CD4-positive, alpha-beta T cell treated with Interleukin-15 for 1 hour (primary cell): Measurements from ENCODE around the gene POTEC.
"Not testable (repeated sequence)": the region's sequence is repeated elsewhere in the genome, so short reads cannot be mapped to it uniquely, and the experiment has no call there.

Experiments used
- DNase-seq: peaks from one replicate; pipeline ENCODE4 v3.0.0-alpha.2; 2020

Gene POTEC

DNA sequence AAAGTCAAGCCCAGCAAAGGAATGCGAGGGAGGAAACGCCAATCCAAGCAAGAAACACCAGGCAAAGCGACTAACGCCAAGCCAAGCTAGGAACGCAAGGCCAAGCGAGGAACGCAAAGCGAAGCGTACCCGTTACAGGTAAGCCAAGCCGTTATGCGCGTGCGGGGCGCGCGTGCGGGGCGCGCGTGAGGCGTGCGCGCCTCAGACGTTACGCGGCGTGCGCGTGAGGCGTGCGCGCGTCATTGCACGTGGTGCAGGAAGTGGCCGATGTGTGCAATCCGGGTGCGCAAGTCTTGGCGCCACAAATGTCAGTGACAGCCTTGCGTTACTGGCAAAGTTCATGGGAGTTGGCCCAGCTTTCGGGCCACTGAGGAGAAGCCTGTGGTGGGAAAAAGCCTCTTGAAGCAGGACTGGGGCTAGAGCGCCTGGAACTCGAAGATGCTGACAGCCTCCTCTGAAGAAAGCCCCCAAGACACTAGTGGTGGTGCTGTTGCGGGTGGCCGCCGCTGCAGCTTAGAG is at the start of gene POTEC:
POTEC (minus strand) TSS at position 155 of the 519 bp plus-strand sequence. CDS start 454 bp downstream, outside the sequence.
- not testable (repeated sequence) for DNase-seq

DNA sequence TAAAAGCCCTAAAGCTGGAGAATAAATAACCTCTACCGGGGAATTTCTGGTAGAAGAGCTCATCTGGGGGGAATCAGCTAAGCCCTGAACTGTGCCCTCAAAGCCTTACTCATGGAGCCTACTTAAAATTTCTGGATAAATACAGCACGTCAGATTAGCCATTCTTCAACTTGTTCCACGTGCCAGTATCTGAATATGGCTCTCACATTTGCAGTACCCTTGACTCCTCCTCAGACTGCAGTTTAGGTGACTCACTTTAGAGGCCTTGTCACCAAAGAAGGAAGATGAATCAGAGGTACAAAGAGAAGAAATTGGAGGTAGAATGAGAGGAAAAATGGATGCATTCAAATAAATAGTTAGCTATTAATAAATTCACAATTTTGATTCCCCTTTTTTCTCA is 34.6 kb upstream of the POTEC start:
- no peak for DNase-seq

DNA sequence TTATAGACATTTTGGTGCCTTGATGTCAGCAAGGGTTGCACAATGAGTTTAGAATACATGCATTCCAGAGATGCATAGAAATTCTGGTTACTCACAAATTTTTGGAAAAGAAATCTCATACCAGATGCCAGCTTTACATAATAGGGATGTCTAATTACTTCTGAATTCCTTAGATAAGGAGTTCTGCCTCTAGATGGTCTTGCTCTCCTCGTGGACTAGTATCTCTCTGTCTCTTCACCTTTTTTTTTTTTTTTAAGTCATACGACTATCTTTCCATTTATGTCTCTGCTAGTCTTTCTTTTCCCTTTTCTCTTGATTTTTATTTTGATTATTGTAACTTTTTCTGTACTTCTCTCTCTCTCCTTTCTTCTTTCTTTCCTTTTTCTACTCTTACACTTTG is 16.1 kb upstream of the POTEC start:
- DNase-seq, result not testable (repeated sequence)

DNA sequence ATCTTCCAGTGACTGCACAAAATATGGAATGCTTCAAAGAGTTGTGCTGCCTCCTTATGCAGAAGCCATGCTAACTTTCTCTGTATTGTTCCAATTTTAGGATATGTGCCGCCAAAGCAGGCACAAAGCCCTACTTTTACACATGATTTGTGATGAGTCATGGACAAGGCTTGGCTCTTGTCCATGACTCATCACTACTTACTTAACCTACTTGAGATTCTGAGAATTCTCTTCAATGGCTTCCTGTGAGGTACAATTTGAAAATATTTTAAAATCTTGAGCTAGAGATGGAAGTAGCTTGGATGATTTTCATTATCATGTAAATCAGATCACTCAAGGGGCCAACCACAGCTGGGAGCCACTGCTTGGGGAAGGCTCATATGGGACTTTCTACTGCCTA is 11.7 kb downstream of the POTEC start:
- not testable (repeated sequence) for DNase-seq

DNA sequence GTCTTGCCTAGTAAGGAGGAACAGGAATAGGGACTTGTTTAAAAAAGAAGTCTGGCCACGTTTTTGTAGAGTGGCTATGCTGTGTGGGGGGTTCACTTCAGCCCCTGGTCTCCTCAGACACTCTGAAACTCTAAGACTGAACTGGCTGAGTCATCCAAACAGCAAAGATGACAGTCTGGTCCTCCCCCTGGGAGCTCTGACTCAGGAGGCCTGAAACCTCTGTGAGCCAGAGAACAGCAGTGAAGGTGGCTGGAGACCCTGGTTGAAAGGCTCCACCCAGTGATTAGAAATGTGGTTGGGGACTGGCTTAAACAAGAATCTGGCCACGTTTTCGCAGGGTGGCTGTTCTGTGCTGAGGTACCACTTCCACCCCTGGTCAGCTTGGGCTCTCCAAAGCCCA is 32.7 kb downstream of the POTEC start:
- DNase-seq, result not testable (repeated sequence)

DNA sequence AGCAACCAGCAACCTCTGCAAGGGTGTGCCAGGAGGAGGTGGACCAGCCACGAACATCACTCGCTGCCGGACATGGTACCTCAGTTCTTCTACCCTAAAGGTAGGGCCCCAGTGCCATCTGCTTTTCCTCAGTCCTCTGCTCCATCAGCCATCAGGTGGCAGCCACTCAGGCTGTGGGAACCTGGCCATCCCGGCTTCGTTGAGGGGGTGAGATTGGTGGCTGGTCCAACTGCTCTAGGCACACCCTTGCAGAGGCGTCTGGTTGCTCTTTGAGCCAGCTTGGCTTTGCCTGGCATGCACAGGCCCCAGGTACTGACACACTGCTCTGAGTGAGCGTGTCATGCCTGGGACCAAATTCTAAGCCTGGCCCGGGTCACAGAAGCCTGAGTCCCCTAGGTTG is 39.7 kb downstream of the POTEC start:
- DNase-seq, result not testable (repeated sequence)

DNA sequence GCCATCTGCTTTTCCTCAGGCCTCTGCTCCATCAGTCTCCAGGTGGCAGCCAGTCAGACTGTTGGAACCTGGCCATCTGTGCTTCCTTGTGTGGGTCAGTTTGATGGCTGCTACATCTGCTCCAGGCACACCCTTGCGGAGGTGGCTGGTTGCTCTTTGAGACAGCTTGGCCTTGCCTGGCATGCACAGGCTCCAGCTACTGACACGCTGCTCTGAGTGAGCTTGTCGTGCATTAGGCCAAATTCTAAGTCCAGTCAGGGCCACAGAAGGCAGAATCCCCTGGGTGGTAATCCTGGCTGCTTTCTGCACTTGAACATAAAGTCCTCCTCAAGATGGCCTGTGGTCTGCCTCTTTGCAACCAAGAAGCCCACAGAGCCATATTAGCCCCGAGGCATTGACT is 41.5 kb downstream of the POTEC start:
- DNase-seq, result not testable (repeated sequence)

DNA sequence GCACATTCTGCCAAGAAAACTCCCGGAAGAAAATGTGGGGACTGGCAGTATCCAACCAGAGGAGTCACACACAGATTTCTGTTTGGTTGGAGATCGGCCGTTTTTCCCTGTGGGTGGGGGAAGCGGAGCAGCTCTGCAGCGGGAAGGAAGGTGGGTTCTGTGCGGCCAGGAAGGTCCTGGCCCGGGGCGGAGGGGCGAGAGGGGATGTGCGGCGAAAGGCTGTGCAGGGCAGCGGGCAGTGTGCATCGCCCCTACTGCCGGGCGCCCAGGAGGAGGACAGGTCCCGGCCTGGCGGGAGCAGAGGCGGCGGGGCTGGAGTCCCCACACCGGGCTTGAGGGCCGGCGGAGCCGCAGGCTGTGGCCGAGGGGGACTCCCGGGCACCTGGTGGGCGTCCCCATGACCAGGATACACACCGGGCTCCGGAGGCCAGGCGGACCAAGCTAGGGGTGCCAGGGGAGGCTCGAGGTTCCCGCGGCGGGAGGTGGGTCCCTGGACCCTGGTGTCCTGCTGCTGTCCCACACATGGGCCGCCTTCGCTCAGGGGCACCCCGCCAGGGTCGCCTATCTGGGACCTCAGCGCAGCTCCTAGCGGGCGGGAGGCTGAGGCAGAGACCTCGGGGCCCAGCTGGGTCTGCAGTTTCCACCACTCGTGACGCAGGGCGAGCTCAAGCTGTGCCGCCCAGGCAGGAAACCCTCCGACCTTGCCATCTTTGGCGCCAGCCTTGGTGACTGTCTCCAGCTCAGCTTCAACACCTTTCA is 54.0 kb downstream of the POTEC start:
- not testable (repeated sequence) for DNase-seq

DNA sequence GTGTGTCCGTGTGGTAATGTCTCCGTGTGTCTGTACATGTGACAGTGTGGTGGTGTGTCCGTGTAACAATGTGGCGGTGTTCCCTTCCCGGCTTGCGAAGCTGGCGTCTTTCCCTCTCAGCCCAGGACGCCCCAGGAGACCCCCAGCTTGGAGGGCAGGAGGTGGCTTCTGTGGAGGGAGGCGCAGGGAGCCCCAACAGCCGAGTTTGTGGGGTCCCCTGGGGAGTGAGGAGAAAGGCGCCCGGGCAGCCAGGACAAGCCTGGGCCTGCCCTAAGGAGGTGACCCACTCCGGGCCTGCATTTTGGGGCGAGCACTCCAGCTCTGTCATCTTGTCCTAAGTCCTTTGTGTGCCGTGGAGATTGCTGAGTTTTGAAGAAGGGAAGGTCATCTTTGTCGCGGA is 54.6 kb downstream of the POTEC start:
- DNase-seq, result not testable (repeated sequence)

DNA sequence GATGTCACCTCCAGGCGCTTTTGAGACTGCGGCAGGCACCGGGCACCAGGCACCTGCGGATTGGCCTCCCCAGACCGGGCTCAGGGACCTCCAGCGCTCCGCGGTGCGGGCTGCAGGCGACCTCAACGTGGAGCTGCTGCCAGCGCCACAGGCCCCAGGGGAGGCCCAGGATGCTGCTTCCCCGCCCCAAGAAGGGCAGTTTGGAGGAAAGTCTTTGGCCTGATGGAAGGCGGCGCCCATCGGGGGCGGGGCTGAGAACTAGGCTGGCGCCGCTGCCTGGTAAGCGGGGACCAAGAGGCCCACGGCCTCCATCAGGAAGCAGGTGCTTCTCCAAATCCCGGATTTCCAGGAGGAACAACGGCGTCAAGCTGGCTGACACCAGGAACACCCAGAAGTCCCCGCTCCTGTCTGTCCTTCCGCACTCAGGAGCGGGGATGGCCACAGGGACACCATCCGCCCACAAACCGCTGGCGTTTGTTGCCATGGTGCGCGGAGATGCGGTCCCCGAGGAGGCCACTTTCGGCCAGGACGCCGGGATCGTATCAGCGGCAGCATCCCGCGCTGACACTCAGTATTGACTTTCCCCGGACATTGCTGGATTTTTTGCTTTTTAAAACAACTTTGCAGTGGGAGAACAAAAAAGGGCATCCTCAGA is 56.3 kb downstream of the POTEC start:
- DNase-seq, result not testable (repeated sequence)

DNA sequence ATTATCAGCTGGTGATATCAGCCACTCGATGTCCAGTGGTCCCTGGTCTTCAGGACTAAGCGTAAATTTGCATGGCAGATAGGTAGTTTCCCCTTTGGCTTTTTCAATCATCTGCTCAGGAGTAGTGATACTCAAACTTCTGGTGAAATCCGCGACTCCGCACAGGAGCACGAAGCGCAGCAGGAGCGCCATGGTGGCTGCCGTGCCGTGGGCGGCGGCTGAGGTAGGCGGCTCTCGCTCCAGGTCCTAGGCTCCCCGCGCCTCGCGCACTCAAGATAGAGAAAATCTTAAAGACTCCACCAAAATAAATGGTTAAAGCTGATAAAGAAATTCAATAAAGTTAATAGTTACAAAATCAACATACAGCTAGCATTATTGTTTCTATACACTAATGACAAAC is 64.3 kb downstream of the POTEC start:
- DNase-seq, result not testable (repeated sequence)

DNA sequence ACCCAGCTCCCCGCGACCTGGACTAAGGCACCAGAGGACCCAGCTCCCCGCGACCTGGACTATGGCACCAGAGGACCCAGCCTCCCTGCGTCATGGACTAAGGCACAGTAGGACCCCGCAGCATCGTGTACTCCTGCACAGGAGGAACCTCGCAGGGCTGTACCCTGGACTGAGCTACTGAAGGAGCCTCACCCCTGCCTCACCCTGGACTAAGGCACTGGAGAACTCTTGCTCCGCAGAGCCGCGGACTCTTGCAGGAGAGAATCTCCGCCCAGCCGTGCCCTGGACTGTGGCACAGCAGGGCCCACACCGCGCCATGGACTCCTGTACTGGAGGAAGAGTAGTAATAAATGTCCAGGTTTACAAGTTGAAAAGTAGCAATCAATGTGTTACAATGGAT is 67.9 kb downstream of the POTEC start:
- not testable (repeated sequence) for DNase-seq

DNA sequence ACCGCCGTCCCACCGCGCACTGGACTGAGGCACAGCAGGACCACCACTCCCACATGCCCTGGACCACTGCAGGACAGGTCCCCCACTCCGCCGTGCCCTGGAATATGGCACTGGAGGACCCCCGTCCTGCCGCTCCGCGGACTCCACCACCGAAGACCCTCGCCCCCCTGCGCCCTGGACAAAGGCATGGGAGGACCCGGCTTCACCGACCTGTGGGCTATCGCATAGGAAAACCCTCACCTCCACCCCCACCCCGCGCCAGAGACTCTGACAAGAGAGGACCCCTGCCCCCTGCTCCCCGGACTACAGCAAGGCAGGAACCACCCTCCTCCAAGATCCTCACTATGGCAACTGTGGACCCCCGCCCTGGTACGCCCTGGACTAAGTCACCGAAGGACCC is 68.6 kb downstream of the POTEC start:
- not testable (repeated sequence) for DNase-seq

DNA sequence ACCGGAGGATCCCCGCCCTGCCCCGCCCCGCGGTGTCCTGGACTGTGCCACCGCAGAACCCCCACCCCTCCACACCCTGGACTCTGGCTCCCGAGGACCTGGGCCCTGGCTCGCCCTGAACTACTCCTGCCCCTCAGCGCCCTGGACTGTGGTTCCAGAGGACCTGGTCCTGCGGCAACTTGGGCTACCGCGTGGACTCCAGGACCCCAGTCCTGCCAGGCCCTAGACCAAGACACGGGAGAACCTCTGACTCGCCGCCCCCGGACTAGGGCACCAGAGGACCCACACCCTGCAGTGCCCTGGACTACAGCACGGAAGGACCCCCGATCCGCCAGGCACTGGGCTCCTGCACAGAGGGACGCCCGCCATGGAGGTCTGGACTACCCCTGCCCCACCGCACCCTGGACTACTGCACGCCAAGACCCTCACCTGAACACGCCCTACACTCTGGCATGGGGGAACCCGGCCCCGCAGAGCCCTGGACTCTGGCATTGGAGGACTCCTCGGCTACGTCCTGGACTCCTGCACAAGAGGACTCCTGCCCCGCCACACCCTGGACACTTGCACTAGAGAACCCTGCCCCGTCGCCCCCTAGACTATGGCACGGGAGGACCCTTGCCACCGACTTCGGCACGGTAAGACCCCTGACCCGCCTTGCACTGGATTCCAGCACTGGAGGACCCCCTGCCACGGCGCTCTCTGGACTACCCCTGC is 69.2 kb downstream of the POTEC start:
- DNase-seq, result not testable (repeated sequence)

DNA sequence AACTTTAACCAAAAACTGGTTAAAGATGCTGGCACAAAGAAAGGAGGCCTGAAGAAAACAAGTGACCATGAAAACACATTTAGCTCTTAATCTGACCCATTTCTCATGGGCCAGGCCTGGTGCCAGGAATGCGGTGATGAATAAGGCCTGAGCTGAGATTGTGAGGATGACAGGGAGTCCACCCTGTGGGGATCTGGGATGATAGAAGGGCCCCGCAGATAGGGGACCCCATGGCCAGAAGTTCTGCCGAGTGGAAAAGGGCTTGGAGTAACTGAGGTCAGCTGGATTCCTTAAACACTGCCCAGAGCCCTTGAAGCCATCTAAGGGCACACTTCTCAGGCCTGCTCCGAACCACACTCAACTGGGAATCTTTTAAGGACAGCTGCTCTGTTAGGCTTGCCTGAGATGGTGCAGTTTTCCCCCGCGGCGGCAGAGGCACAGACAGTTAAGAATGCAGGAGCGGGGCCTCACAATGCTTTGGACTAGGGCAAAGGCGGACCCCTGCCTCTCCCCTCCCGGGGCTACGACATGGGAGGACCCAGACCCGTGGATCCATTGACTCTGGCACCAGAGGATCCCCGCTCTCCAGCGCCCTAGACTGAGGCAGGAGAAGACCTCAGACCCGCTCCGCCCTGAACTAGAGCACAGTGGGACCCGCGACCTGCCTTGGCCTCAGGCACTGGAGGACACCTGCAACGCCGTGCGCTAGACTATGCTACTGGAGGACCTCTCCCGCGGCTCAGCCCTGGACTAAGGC is 70.0 kb downstream of the POTEC start:
- DNase-seq, result not testable (repeated sequence)

DNA sequence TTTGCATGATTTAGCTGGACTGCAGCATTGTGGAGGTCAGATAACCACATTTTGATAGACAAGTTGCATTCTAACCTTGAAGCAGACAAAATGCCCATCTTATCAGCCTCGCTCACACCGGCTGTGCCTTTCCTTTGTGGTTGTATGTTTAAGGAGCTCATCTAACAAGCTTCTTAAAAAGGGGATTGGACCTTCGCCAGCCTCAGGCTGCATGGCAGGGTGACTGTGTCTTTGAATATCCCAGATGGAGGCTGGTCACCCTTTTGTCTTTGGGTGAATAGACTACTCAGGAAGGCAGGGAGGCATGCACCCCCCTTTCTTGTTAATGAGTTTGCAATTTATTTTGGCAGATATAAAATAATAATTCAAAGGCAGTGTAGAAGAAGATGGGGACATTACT is 72.1 kb downstream of the POTEC start:
- not testable (repeated sequence) for DNase-seq

DNA sequence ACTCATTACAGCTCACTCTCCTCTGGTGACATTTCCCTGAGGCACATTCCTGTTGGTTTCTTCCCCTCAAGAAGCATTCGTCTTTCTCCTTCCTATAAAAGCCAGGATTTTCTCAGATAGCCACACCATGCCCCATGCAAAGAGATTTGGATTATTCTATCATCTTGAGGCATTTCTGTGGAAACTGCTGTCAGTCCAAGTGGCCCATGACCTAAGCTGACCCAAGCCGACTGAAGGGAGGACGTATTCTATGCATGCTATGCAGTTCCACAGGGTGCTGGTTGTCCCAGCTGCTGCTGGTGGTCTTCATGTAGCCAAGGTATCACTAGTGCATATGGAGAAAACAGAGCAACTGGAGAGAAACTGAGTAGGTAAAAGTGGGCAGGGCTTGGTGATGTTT is 73.0 kb downstream of the POTEC start:
- not testable (repeated sequence) for DNase-seq

DNA sequence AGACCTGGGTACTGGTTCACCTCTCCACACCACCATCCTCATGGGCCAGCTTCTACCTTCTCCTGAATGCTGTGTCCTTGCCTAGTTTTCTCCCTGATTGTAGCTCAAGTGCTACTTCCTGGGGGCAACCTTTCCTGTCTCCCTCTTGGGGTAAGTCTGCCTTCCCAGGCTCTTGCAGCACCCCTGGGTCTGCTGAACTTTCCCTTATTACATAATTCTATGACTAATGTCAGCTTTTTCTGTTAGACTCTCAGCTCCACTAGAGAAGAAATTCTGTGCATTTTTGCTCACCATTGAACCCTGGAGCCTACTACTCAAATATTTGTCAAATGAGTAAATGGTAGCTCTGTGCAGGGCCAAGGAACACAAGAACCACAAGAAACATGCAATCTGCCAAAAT is 73.4 kb downstream of the POTEC start:
- DNase-seq, result not testable (repeated sequence)

DNA sequence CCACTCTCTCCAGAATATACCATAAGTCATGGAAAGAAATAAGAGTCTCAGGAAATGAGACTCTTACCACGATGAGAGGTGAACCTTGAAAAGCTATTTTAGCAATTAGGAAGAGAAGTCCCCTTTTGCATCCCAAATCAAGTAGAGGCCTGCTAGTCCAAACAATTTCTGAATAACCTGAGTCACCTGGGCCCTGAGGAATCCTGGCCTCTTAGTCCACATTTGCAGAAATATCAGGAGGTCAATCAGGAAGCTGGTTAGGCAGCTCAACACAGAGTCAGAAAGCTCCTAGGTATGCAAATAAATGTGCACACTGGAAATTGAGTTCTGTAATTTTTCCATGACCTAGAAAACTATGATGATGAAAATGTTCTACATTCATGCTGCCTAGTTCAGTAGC is 77.4 kb downstream of the POTEC start:
- not testable (repeated sequence) for DNase-seq
